GM23248 (cell line): ENCODE results near the gene ELMO1.

Source experiments
- EZH2 ChIP-seq: fragments of 200-600 bp; sonication (generic); IDR thresholded peaks from 2 replicates; pipeline ENCODE4 v1.6.1; 2018; ENCODE audit warnings: antibody characterized with exemption, mild to moderate bottlenecking; ENCODE audit not compliant: insufficient read depth, poor library complexity, severe bottlenecking
- EZH2phosphoT487 ChIP-seq: fragments of 200-600 bp; sonication (generic); IDR thresholded peaks from 2 replicates; pipeline ENCODE4 v1.6.1; 2018; ENCODE audit warnings: antibody characterized with exemption, moderate library complexity, mild to moderate bottlenecking, low read depth; ENCODE audit not compliant: insufficient read depth

DNA sequence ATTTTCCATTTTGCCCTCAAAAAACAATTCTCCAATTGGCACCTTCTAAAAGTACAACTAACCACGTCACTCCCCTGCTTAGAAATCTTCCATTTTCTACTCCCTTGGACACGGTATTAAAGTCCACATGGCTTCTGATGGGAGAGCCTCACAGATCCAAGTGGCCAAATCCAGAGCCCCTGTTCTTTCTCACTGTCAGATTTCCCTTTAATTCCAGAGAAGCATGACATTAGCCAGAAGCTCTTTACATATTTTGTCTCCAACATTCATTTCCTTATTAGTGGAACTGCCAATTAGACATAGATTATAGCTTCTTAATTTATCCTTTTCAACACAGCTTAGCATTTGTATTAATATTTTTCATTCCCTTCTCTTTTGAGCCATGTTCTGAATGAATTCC lies 118.7 kb downstream of the ELMO1 start:
- no peak for TF ChIP-seq EZH2
- no peak for TF ChIP-seq EZH2phosphoT487
